ENCODE results near the gene TOR4A.
"Not testable (repeated sequence)": the region's sequence is repeated elsewhere in the genome, so short reads cannot be mapped to it uniquely, and the experiment has no call there.

TOR4A gene

DNA sequence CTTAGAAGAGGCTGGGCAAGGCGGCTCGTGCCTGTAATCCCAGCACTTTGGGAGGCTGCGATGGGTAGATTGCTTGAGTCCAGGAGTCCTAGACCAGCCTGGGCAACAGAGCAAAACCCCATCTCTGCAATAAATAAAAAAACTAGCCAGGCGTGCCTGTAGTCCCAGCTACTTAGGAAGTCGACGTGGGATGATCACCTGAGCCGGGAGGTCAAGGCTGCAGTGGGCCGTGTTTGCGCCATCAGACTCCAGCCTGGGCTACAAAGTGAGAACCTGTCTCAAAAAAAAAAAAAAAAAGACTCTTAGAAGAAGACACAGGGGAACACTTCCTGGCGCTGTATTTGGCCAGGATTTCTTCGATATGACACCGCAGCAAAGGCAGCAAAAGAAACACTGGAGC, 48.3 kb downstream of the TOR4A start:
- H3K27me3 ChIP-seq (ENCODE audit: control insufficient read depth in 5 of 5, insufficient read depth in 4 of 5, low read length in 5 of 5) = no peaks in the 10 kb centered on the region
- no peak overlapping the region for H3K27ac ChIP-seq (ENCODE audit: low read depth, low read length)
- no peak overlapping the region for H3K4me3 ChIP-seq (ENCODE audit: low read depth in 1 of 5, low read length in 5 of 5)
- H3K36me3 ChIP-seq (ENCODE audit: control insufficient read depth in 5 of 5, insufficient read depth in 5 of 5, low read length in 5 of 5) = no peaks in the 10 kb centered on the region
- no peaks in the 10 kb centered on the region for H3K9me3 ChIP-seq (ENCODE audit: control insufficient read depth in 5 of 5, low read length in 5 of 5)
- H3K4me1 ChIP-seq (ENCODE audit: control insufficient read depth in 5 of 5, insufficient read depth in 5 of 5, low read length in 5 of 5) = peaks cover 1 to 14% (median 4%) of the 10 kb centered on the region in 5 donors
- no peak overlapping the region for H3K9ac ChIP-seq (ENCODE audit: low read length in 5 of 5)

DNA sequence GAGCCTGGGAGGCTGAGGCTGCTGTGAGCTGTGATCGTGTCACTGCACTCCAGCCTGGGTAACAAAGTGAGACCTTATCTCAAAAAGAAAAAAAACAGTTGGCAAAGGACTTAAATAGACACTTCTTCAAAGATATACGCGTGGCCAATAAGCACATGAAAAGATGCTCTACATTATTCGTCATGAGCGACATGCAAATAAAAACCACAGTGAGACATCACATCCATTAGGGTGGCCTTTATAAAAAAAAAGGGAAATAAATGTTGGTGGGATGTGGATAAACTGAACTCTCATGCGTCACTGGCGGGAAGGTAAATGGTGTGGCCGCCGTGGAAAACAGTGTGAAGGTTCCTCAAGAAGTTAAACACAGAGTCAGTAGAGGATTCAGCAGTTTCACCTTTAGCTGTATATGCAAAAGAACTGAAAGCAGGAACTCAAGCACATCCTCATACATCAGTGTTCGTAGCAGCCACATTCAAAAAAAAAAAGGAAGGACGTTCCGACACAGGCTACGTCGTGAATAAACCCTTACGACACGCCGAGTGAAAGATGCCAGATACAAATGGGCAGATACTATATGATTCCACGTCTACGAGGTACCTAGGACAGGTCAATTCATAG, 49.0 kb downstream of the TOR4A start:
- Histone ChIP-seq H3K4me1 (ENCODE audit: control insufficient read depth in 5 of 5, insufficient read depth in 5 of 5, low read length in 5 of 5) (peaks cover 0 to 7% (median 1%) of the 10 kb centered on the region in 5 donors), H3K9ac (ENCODE audit: low read length in 5 of 5) (no peak overlapping the region), H3K4me3 (ENCODE audit: low read depth in 1 of 5, low read length in 5 of 5) (no peak overlapping the region), H3K27ac (ENCODE audit: low read depth, low read length) (no peak overlapping the region), H3K36me3 (ENCODE audit: control insufficient read depth in 5 of 5, insufficient read depth in 5 of 5, low read length in 5 of 5) (no peaks in the 10 kb centered on the region), H3K27me3 (ENCODE audit: control insufficient read depth in 5 of 5, insufficient read depth in 4 of 5, low read length in 5 of 5) (no peaks in the 10 kb centered on the region), H3K9me3 (ENCODE audit: control insufficient read depth in 5 of 5, low read length in 5 of 5) (no peaks in the 10 kb centered on the region)

DNA sequence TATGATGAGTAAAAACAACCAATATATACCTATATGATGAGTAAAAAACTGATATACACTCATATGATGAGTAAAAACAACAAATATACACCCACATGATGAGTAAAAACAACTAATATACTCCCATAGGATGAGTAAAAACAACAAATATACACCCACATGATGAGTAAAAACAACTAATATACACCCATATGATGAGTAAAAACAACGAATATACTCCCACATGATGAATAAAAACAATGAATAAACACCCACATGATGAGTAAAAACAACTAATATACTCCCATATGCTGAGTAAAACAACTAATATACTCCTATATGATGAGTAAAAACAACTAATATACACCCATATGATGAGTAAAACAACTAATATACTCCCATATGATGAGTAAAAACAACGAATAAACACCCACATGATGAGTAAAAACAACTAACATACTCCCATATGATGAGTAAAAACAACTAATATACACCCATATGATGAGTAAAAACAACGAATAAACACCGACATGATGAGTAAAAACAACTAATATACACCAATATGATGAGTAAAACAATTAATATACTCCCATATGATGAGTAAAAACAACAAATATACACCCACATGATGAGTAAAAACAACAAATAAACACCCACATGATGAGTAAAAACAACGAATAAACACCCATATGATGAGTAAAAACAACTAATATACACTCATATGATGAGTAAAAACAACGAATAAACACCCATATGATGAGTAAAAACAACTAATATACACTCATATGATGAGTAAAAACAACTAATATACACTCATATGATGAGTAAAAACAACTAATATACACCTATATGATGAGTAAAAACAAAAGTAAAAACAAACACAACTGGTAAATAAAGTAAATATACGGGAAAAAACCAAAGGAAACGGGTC, 50.4 kb downstream of the TOR4A start:
- H3K36me3 ChIP-seq (ENCODE audit: control insufficient read depth in 5 of 5, insufficient read depth in 5 of 5, low read length in 5 of 5); H3K4me1 ChIP-seq (ENCODE audit: control insufficient read depth in 5 of 5, insufficient read depth in 5 of 5, low read length in 5 of 5); H3K9me3 ChIP-seq (ENCODE audit: control insufficient read depth in 5 of 5, low read length in 5 of 5); H3K27me3 ChIP-seq (ENCODE audit: control insufficient read depth in 5 of 5, insufficient read depth in 4 of 5, low read length in 5 of 5); H3K27ac ChIP-seq (ENCODE audit: low read depth, low read length); H3K9ac ChIP-seq (ENCODE audit: low read length in 5 of 5); H3K4me3 ChIP-seq (ENCODE audit: low read depth in 1 of 5, low read length in 5 of 5): not testable (repeated sequence)

DNA sequence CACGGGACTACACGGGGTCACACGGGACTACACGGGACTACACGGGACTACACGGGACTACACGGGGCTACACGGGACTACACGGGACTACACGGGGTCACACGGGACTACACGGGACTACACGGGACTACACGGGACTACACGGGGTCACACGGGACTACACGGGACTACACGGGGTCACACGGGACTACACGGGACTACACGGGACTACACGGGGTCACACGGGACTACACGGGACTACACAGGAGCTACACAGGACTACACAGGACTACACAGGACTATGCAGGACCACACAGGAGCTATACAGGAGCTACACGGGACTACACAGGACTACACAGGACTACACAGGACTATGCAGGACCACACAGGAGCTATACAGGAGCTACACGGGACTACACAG, 52.1 kb downstream of the TOR4A start:
- H3K9ac ChIP-seq (ENCODE audit: low read length in 5 of 5); H3K4me3 ChIP-seq (ENCODE audit: low read depth in 1 of 5, low read length in 5 of 5); H3K27me3 ChIP-seq (ENCODE audit: control insufficient read depth in 5 of 5, insufficient read depth in 4 of 5, low read length in 5 of 5); H3K4me1 ChIP-seq (ENCODE audit: control insufficient read depth in 5 of 5, insufficient read depth in 5 of 5, low read length in 5 of 5); H3K36me3 ChIP-seq (ENCODE audit: control insufficient read depth in 5 of 5, insufficient read depth in 5 of 5, low read length in 5 of 5); H3K9me3 ChIP-seq (ENCODE audit: control insufficient read depth in 5 of 5, low read length in 5 of 5); H3K27ac ChIP-seq (ENCODE audit: low read depth, low read length): not testable (repeated sequence)

DNA sequence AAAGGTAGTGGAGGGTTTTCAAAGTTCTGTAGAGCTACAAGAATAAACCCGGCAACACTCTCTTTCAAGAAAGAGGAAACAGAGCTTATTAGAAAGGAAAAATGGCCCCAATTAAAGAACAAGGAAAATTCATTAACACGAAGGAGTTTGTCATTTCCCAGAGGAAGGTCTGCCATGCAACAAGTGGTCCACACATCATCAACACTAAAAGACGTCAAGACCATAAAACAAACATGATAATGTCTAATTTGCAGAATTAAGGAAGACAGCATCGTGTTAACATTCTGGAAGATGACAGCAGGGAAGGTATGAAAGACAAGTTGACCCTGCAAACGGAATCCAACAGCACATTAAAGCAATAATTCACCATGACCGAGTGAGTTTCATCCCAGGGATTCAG, 53.2 kb downstream of the TOR4A start:
- H3K27ac ChIP-seq (ENCODE audit: low read depth, low read length) = no peak overlapping the region
- no peaks in the 10 kb centered on the region for H3K9me3 ChIP-seq (ENCODE audit: control insufficient read depth in 5 of 5, low read length in 5 of 5)
- H3K9ac ChIP-seq (ENCODE audit: low read length in 5 of 5) = no peak overlapping the region
- no peak overlapping the region for H3K4me3 ChIP-seq (ENCODE audit: low read depth in 1 of 5, low read length in 5 of 5)
- peaks cover 0 to 6% (median 0%) of the 10 kb centered on the region in 5 donors for H3K36me3 ChIP-seq (ENCODE audit: control insufficient read depth in 5 of 5, insufficient read depth in 5 of 5, low read length in 5 of 5)
- no peaks in the 10 kb centered on the region for H3K27me3 ChIP-seq (ENCODE audit: control insufficient read depth in 5 of 5, insufficient read depth in 4 of 5, low read length in 5 of 5)
- H3K4me1 ChIP-seq (ENCODE audit: control insufficient read depth in 5 of 5, insufficient read depth in 5 of 5, low read length in 5 of 5) = no peaks in the 10 kb centered on the region

DNA sequence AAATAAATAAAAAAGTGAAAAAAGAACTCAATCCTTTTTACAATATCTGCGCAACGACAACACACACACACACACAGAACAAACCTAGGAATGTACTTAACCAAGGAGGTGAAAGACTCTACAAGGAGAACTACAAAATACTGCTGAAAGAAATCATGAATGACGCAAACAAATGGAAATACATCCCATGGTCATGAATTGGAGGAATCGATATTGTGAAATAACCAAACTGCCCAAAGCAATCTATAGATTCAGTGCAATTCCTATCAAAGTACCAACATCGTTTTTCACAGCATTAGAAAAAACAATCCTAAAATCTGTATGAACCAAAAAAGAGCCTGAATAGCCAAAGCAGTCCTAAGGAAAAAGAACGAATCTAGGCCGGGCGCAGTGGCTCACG, 54.4 kb downstream of the TOR4A start:
- Histone ChIP-seq H3K9me3 (ENCODE audit: control insufficient read depth in 5 of 5, low read length in 5 of 5) (peaks cover 0 to 8% (median 3%) of the 10 kb centered on the region in 5 donors), H3K9ac (ENCODE audit: low read length in 5 of 5) (no peak overlapping the region), H3K36me3 (ENCODE audit: control insufficient read depth in 5 of 5, insufficient read depth in 5 of 5, low read length in 5 of 5) (peaks cover 0 to 6% (median 2%) of the 10 kb centered on the region in 5 donors), H3K27ac (ENCODE audit: low read depth, low read length) (no peak overlapping the region), H3K27me3 (ENCODE audit: control insufficient read depth in 5 of 5, insufficient read depth in 4 of 5, low read length in 5 of 5) (no peaks in the 10 kb centered on the region), H3K4me1 (ENCODE audit: control insufficient read depth in 5 of 5, insufficient read depth in 5 of 5, low read length in 5 of 5) (no peaks in the 10 kb centered on the region), H3K4me3 (ENCODE audit: low read depth in 1 of 5, low read length in 5 of 5) (no peak overlapping the region)

All from subcutaneous abdominal adipose tissue (tissue), 5 donors.